Panc1 (cell line): ENCODE results near the gene RNF115. TPM values are rescaled to one million over a fixed set of nuclear protein-coding genes. Genes with fewer than 3 reads are reported as not detected.

Source experiments
- ATAC-seq: fragments of 200-7000 bp; cut with Tn5 transposase; 2 replicates; pipeline ENCODE4 v1.9.1; 2020; ENCODE audit warnings: mild to moderate bottlenecking, moderate library complexity
- BruUV-seq: library from RNA; stranded (reverse); fragments of 400-500 nt; replicated peaks from 2 replicates; lab custom pipeline; 2021; lab: Mats Ljungman, UMichigan
- CTCF ChIA-PET: fragments of 300-600 bp; sonication (Branson Sonifier 250); formaldehyde crosslinking; loops from one replicate; lab custom pipeline; 2022; ENCODE audit warnings: antibody characterized with exemption; lab: Charles Lee
- POLR2A ChIA-PET: fragments of 300-600 bp; sonication (Branson Sonifier 250); formaldehyde crosslinking; loops from one replicate; lab custom pipeline; 2022; ENCODE audit warnings: antibody characterized with exemption; lab: Charles Lee
- DNase-seq: peaks from one replicate; pipeline ENCODE4 v3.0.0-alpha.2; 2010; ENCODE audit warnings: low read depth, low spot score
- H3K27ac ChIP-seq: 2 replicates; pipeline ENCODE4 v1.5.1; 2011; ENCODE audit warnings: mild to moderate bottlenecking, low read length, inconsistent platforms
- H3K27me3 ChIP-seq: fragments of 200-500 bp; sonication (Bioruptor generic); 2 replicates; pipeline ENCODE4 v1.6.0; 2014; ENCODE audit warnings: low read length, inconsistent platforms; ENCODE audit not compliant: control insufficient read depth, insufficient read depth
- H3K36me3 ChIP-seq: fragments of 200-500 bp; sonication (Bioruptor generic); 2 replicates; pipeline ENCODE4 v1.5.1; 2014; ENCODE audit warnings: inconsistent platforms, mild to moderate bottlenecking, low read length, moderate library complexity; ENCODE audit not compliant: control insufficient read depth, insufficient read depth
- H3K4me1 ChIP-seq: 2 replicates; pipeline ENCODE4 v1.5.1; 2011; ENCODE audit warnings: inconsistent platforms, mild to moderate bottlenecking, low read length, moderate library complexity; ENCODE audit not compliant: control insufficient read depth, insufficient read depth
- H3K4me3 ChIP-seq, 2 experiments: 2 replicates each; pipeline ENCODE4 v1.5.1; 2011 to 2012; ENCODE audit warnings: low read depth in 2 of 2, low read length in 2 of 2, mild to moderate bottlenecking in 2 of 2, inconsistent platforms in 1 of 2, moderate library complexity in 1 of 2
- H3K9me3 ChIP-seq: fragments of 200-500 bp; sonication (Bioruptor generic); 2 replicates; pipeline ENCODE4 v1.5.1; 2014; ENCODE audit warnings: low read depth, mild to moderate bottlenecking, inconsistent platforms, low read length, moderate library complexity; ENCODE audit not compliant: control insufficient read depth, insufficient read depth
- POLR2AphosphoS5 ChIP-seq: IDR thresholded peaks from 2 replicates; pipeline ENCODE4 v1.6.1; 2012; ENCODE audit warnings: mild to moderate bottlenecking, low read depth, low read length, moderate library complexity
- SIN3A ChIP-seq: IDR thresholded peaks from 2 replicates; pipeline ENCODE4 v1.6.1; 2012; ENCODE audit warnings: low read depth, mild to moderate bottlenecking, low read length, moderate library complexity, borderline replicate concordance; ENCODE audit not compliant: insufficient read depth
- TCF7L2 ChIP-seq: IDR thresholded peaks from 2 replicates; pipeline ENCODE4 v1.6.1; 2011; ENCODE audit warnings: mild to moderate bottlenecking, low read depth, low read length, inconsistent platforms
- in situ Hi-C: cut with HindIII; loops from 2 replicates; pipeline ENCODE4 v1.10.0; 2016; ENCODE audit warnings: low sequenced_read_pairs, low pct_unique_long_range_greater_than_20kb
- intact Hi-C: fragments of 100-400 bp; cut with micrococcal nuclease; formaldehyde crosslinking; loops from one replicate; pipeline ENCODE4 v1.10.0; 2022; ENCODE audit not compliant: unreplicated experiment
- total RNA-seq: library from RNA; stranded (reverse); gene quantifications from one replicate; pipeline ENCODE4 v1.2.1, GENCODE V29; 2021; ENCODE audit not compliant: unreplicated experiment
- TF ChIP-seq, protein P1 (sequence below), 2 experiments: IDR thresholded peaks; 2 replicates each; pipeline ENCODE4 v1.6.1; 2011 to 2012; ENCODE audit warnings: low read depth in 2 of 2, control low read depth in 1 of 2, low read length in 1 of 2, mild to moderate bottlenecking in 1 of 2, moderate library complexity in 1 of 2; ENCODE audit not compliant: insufficient read depth in 1 of 2
- TF ChIP-seq, protein P2 (sequence below): fragments of 450-650 bp; IDR thresholded peaks from 2 replicates; pipeline ENCODE4 v1.5.1; 2017; ENCODE audit warnings: mild to moderate bottlenecking

The RNF115 gene
- total RNA-seq, 1 experiment from 2014 or later, result 14.5 TPM

DNA sequence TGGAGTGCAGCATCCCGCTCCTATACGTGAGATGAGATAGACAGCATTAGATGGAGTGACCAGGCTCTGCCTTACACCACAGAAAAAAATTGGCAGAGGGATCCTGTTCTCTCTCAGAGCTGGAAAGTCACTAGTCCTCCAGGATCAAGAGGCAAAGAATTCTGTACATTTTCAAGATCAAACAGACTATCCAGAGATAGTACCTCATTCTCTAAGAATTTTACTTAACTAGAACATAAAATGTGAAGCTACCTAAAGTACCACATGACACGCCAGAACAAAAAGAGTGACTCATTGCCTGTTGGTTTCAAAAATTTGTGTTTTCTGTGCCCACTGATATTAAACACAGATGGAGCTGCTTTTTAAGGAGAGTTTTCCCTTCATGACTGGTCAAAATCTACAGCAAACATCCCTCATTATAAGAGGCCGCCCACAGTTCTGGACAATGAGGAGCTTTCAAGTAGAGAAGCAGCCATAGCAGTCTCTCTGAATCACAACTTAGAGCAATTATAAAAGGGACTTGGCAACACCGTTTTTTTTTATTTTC is 72.3 kb downstream of the RNF115 start:
- ATAC-seq (no peak), DNase-seq (no peak)
- no peak overlapping the region for H3K4me3 ChIP-seq
- POLR2A ChIA-PET, result no interaction called here
- H3K36me3 ChIP-seq, result peaks cover 12% of the 10 kb centered on the region
- BruUV-seq, result no TSS peak
- TF ChIP-seq, protein P1, sequence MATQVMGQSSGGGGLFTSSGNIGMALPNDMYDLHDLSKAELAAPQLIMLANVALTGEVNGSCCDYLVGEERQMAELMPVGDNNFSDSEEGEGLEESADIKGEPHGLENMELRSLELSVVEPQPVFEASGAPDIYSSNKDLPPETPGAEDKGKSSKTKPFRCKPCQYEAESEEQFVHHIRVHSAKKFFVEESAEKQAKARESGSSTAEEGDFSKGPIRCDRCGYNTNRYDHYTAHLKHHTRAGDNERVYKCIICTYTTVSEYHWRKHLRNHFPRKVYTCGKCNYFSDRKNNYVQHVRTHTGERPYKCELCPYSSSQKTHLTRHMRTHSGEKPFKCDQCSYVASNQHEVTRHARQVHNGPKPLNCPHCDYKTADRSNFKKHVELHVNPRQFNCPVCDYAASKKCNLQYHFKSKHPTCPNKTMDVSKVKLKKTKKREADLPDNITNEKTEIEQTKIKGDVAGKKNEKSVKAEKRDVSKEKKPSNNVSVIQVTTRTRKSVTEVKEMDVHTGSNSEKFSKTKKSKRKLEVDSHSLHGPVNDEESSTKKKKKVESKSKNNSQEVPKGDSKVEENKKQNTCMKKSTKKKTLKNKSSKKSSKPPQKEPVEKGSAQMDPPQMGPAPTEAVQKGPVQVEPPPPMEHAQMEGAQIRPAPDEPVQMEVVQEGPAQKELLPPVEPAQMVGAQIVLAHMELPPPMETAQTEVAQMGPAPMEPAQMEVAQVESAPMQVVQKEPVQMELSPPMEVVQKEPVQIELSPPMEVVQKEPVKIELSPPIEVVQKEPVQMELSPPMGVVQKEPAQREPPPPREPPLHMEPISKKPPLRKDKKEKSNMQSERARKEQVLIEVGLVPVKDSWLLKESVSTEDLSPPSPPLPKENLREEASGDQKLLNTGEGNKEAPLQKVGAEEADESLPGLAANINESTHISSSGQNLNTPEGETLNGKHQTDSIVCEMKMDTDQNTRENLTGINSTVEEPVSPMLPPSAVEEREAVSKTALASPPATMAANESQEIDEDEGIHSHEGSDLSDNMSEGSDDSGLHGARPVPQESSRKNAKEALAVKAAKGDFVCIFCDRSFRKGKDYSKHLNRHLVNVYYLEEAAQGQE (IDR thresholded peaks at IDR 0.05; ENCODE audit: insufficient read depth in 1 of 2, low read depth in 2 of 2, low read length in 1 of 2), result no peak
- TF ChIP-seq TCF7L2, result no peak
- no peak for TF ChIP-seq SIN3A
- TF ChIP-seq POLR2AphosphoS5, result no peak
- TF ChIP-seq, protein P2, sequence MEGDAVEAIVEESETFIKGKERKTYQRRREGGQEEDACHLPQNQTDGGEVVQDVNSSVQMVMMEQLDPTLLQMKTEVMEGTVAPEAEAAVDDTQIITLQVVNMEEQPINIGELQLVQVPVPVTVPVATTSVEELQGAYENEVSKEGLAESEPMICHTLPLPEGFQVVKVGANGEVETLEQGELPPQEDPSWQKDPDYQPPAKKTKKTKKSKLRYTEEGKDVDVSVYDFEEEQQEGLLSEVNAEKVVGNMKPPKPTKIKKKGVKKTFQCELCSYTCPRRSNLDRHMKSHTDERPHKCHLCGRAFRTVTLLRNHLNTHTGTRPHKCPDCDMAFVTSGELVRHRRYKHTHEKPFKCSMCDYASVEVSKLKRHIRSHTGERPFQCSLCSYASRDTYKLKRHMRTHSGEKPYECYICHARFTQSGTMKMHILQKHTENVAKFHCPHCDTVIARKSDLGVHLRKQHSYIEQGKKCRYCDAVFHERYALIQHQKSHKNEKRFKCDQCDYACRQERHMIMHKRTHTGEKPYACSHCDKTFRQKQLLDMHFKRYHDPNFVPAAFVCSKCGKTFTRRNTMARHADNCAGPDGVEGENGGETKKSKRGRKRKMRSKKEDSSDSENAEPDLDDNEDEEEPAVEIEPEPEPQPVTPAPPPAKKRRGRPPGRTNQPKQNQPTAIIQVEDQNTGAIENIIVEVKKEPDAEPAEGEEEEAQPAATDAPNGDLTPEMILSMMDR, result no peak
- intact Hi-C loops (no loop called here), in situ Hi-C loops (no loop called here)
- no peaks in the 10 kb centered on the region for H3K4me1 ChIP-seq
- H3K9me3 ChIP-seq, result no peaks in the 10 kb centered on the region
- H3K27me3 ChIP-seq, result no peaks in the 10 kb centered on the region
- no peak overlapping the region for H3K27ac ChIP-seq
- CTCF ChIA-PET, result no interaction called here

DNA sequence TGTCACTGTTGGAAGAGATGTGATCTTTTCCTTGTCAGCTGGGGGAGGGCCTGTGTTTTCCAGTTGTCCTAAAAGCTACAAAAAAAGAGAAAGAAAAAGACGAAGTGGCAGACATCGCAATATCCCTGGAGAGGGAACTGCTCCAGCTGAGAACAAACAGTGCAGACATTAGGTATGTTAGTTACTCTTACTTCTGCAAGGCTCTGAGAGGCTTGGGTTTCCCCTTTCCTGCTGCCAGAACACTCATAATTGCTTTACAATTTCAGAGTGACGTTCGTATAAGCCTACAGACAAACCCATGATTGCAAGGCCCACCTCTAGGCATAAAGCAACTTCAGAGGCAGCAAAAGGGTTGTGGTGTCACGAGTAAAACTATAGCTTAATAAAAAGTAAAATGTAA is 73.5 kb downstream of the RNF115 start:
- intact Hi-C loops (no loop called here), in situ Hi-C loops (no loop called here)
- H3K36me3 ChIP-seq, result peaks cover 15% of the 10 kb centered on the region
- CTCF ChIA-PET, result no interaction called here
- POLR2A ChIA-PET, result no interaction called here
- BruUV-seq, result no TSS peak
- DNase-seq, result no peak
- no peak overlapping the region for H3K27ac ChIP-seq
- H3K4me1 ChIP-seq, result no peaks in the 10 kb centered on the region
- ATAC-seq, result no peak
- H3K4me3 ChIP-seq, result no peak overlapping the region
- TF ChIP-seq TCF7L2 (no peak), POLR2AphosphoS5 (no peak), SIN3A (no peak)
- TF ChIP-seq, protein P2, result no peak
- TF ChIP-seq, protein P1 (IDR thresholded peaks at IDR 0.05; ENCODE audit: insufficient read depth in 1 of 2, low read depth in 2 of 2, low read length in 1 of 2), result no peak
- H3K27me3 ChIP-seq, result no peaks in the 10 kb centered on the region
- H3K9me3 ChIP-seq, result no peaks in the 10 kb centered on the region
